DOHH2 (cell line): ENCODE measurements around the gene CYFIP2.

ENCODE experiments used
- EZH2phosphoT487 ChIP-seq: fragments of 200-600 bp; sonication (generic); IDR thresholded peaks from 2 replicates; pipeline ENCODE4 v1.6.1; 2017; ENCODE audit warnings: borderline replicate concordance, mild to moderate bottlenecking, antibody characterized with exemption, low read length, moderate library complexity, mixed read lengths
- TF ChIP-seq, protein P1 (sequence below): fragments of 200-600 bp; sonication (generic); IDR thresholded peaks from one replicate; pipeline ENCODE4 v1.5.1; 2014; ENCODE audit warnings: antibody characterized with exemption, mild to moderate bottlenecking, low read depth, low read length; ENCODE audit not compliant: poor library complexity, severe bottlenecking

DNA sequence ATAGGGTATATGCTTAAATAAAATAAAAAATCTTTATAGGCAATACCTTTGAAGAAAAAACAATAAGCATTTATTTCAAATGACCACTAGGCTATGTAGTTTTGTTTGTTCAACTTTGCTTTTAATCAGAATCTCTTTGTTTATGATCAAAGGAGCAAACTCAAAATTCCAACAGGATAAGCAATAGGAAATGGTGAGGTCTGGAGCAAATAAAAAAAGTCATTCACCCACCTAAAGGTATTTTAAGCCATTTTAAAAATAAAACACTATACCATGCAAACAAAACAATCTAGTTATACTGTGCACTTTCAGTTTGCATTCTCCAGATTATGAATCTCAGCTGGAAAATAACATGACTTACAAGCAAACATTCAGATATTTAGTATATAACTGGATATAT lies 35.3 kb upstream of the CYFIP2 start:
- TF ChIP-seq, protein P1, sequence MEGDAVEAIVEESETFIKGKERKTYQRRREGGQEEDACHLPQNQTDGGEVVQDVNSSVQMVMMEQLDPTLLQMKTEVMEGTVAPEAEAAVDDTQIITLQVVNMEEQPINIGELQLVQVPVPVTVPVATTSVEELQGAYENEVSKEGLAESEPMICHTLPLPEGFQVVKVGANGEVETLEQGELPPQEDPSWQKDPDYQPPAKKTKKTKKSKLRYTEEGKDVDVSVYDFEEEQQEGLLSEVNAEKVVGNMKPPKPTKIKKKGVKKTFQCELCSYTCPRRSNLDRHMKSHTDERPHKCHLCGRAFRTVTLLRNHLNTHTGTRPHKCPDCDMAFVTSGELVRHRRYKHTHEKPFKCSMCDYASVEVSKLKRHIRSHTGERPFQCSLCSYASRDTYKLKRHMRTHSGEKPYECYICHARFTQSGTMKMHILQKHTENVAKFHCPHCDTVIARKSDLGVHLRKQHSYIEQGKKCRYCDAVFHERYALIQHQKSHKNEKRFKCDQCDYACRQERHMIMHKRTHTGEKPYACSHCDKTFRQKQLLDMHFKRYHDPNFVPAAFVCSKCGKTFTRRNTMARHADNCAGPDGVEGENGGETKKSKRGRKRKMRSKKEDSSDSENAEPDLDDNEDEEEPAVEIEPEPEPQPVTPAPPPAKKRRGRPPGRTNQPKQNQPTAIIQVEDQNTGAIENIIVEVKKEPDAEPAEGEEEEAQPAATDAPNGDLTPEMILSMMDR: no peak
- no peak for TF ChIP-seq EZH2phosphoT487
